ENCODE data around the gene PCK2.
"Not testable (repeated sequence)": the region's sequence is repeated elsewhere in the genome, so short reads cannot be mapped to it uniquely, and the experiment has no call there.

DNA sequence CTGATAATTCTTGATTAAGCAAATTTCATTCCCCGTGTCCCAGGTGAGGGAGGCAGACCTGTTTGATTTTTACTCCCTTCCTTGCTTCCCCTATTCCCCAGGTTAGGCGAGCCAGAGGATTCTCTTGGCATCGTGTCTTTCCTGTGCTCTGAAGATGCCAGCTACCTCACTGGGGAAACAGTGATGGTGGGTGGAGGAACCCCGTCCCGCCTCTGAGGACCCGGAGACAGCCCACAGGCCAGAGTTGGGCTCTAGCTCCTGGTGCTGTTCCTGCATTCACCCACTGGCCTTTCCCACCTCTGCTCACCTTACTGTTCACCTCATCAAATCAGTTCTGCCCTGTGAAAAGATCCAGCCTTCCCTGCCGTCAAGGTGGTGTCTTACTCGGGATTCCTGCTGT, 43.4 kb upstream of the PCK2 start:
- TF ChIP-seq, protein P1, sequence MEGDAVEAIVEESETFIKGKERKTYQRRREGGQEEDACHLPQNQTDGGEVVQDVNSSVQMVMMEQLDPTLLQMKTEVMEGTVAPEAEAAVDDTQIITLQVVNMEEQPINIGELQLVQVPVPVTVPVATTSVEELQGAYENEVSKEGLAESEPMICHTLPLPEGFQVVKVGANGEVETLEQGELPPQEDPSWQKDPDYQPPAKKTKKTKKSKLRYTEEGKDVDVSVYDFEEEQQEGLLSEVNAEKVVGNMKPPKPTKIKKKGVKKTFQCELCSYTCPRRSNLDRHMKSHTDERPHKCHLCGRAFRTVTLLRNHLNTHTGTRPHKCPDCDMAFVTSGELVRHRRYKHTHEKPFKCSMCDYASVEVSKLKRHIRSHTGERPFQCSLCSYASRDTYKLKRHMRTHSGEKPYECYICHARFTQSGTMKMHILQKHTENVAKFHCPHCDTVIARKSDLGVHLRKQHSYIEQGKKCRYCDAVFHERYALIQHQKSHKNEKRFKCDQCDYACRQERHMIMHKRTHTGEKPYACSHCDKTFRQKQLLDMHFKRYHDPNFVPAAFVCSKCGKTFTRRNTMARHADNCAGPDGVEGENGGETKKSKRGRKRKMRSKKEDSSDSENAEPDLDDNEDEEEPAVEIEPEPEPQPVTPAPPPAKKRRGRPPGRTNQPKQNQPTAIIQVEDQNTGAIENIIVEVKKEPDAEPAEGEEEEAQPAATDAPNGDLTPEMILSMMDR (IDR thresholded peaks at IDR 0.05; ENCODE audit: insufficient read depth, low read length): not testable (repeated sequence)
- not testable (repeated sequence) for TF ChIP-seq POLR2AphosphoS5 (IDR thresholded peaks at IDR 0.05; ENCODE audit: low read depth); GABPA (IDR thresholded peaks at IDR 0.05; ENCODE audit: low read depth); SPI1 (IDR thresholded peaks at IDR 0.05; ENCODE audit: borderline replicate concordance, low read depth)
- TF ChIP-seq, protein P2, sequence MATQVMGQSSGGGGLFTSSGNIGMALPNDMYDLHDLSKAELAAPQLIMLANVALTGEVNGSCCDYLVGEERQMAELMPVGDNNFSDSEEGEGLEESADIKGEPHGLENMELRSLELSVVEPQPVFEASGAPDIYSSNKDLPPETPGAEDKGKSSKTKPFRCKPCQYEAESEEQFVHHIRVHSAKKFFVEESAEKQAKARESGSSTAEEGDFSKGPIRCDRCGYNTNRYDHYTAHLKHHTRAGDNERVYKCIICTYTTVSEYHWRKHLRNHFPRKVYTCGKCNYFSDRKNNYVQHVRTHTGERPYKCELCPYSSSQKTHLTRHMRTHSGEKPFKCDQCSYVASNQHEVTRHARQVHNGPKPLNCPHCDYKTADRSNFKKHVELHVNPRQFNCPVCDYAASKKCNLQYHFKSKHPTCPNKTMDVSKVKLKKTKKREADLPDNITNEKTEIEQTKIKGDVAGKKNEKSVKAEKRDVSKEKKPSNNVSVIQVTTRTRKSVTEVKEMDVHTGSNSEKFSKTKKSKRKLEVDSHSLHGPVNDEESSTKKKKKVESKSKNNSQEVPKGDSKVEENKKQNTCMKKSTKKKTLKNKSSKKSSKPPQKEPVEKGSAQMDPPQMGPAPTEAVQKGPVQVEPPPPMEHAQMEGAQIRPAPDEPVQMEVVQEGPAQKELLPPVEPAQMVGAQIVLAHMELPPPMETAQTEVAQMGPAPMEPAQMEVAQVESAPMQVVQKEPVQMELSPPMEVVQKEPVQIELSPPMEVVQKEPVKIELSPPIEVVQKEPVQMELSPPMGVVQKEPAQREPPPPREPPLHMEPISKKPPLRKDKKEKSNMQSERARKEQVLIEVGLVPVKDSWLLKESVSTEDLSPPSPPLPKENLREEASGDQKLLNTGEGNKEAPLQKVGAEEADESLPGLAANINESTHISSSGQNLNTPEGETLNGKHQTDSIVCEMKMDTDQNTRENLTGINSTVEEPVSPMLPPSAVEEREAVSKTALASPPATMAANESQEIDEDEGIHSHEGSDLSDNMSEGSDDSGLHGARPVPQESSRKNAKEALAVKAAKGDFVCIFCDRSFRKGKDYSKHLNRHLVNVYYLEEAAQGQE (IDR thresholded peaks at IDR 0.05; ENCODE audit: insufficient replicate concordance, low read depth): not testable (repeated sequence)
